Measurements from ENCODE around the gene DPP8. TPM values are rescaled to one million over a fixed set of nuclear protein-coding genes. Genes with fewer than 3 reads are reported as not detected.
"Not testable (repeated sequence)": the region's sequence is repeated elsewhere in the genome, so short reads cannot be mapped to it uniquely, and the experiment has no call there.

The DPP8 gene
- total RNA-seq, 1 experiment from 2014 or later = 25.1 TPM

DNA sequence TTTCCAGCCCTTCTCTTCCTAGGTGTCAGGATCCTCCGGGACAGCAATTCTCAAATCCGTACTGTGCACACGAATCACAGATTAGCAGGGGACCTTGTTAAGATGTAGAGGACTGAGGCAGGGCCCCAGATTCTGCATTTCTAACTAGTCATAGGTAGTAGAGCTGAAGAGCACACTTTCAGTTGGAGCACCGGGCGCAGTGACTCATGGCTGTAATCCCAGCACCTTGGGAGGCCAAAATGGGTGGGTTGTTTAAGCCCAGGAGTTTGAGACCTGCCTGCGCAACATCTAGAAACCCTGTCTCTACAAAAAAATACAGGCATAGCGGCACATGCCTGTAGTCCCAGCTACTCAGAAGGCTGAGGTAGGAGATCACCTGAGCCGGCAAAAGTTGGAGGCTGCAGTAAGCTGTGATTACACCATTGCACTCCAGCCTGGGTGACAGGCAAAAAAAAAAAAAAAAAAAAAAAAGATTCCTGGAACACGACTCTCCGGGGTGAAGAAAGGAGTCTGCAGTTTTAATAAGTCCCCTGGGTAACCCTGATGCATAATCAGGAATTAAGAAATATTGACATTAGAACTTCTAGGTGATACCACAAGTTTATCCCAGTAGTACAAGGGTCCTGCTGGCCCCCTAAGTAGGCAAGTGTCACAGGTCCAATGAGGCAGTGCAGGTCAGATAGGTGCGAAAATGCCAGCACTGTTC is 118.3 kb downstream of the DPP8 start:
- Histone ChIP-seq H3K79me2 (ENCODE audit: low read depth) (no peaks in the 10 kb centered on the region), H3K4me3 (no peak overlapping the region), H3K4me1 (replicated peaks; ENCODE audit: insufficient read depth) (no peaks in the 10 kb centered on the region), H2AFZ (no peak overlapping the region), H3F3A (ENCODE audit: insufficient read depth, low read depth) (no peaks in the 10 kb centered on the region), H4K20me1 (ENCODE audit: insufficient read depth) (no peaks in the 10 kb centered on the region), H3K9me2 (ENCODE audit: insufficient read depth) (no peaks in the 10 kb centered on the region), H3K4me2 (no peak overlapping the region), H3K9me3 (ENCODE audit: insufficient read depth, low read depth) (no peaks in the 10 kb centered on the region), H3K27ac (no peak overlapping the region), H3K36me3 (ENCODE audit: low read depth) (no peaks in the 10 kb centered on the region), H3K27me3 (ENCODE audit: insufficient read depth, low read depth) (peaks cover 3% of the 10 kb centered on the region; the same call in 1 of the 2 replicates)
- DNase-seq = no peak
- ChIA-PET POLR2A (ENCODE audit: unreplicated experiment) (interaction anchor here (0.6 kb wide), 2 partner anchors 81 to 546 kb away, joined by 3 to 8 read pairs; no protein-coding TSS in a partner anchor), CTCF (interaction anchor here (0.6 to 1.2 kb wide), 3 partner anchors 21 to 503 kb away, joined by 6 read pairs; no protein-coding TSS in a partner anchor)
- intact Hi-C loops (cut with micrococcal nuclease; ENCODE audit: unreplicated experiment) = no loop called here
- TF ChIP-seq EZH2 (IDR thresholded peaks at IDR 0.05; ENCODE audit: low read depth) (no peak), CTCF (conservative IDR thresholded peaks at IDR 0.05) (no peak)
- no TSS peak for BruUV-seq (replicated peaks)

DNA sequence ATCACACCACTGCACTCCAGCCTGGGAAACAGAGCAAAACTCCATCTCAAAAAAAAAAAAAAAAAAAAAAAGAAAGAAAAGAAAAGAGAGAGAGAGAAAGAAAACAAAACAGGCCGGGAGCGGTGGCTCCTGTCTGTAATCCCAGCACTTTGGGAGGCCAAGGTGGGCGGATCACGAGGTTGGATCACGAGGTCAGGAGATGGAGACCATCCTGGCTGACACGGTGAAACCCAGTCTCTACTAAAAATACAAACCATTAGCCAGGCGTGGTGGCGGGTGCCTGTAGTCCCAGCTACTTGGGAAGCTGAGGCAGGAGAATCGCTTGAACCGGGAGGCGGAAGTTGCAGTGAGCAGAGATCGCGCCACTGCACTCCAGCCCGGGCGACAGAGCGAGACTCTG is 119.0 kb downstream of the DPP8 start:
- H3K4me1 ChIP-seq (replicated peaks; ENCODE audit: insufficient read depth); H3K4me3 ChIP-seq; H3K9me3 ChIP-seq (ENCODE audit: insufficient read depth, low read depth); CTCF ChIA-PET; H3K4me2 ChIP-seq; H3K36me3 ChIP-seq (ENCODE audit: low read depth); intact Hi-C loops (cut with micrococcal nuclease; ENCODE audit: unreplicated experiment); H3F3A ChIP-seq (ENCODE audit: insufficient read depth, low read depth); H2AFZ ChIP-seq; H3K27ac ChIP-seq; H3K9me2 ChIP-seq (ENCODE audit: insufficient read depth); H3K79me2 ChIP-seq (ENCODE audit: low read depth); DNase-seq; H3K27me3 ChIP-seq (ENCODE audit: insufficient read depth, low read depth); POLR2A ChIA-PET (ENCODE audit: unreplicated experiment); H4K20me1 ChIP-seq (ENCODE audit: insufficient read depth); BruUV-seq (replicated peaks): not testable (repeated sequence)

DNA sequence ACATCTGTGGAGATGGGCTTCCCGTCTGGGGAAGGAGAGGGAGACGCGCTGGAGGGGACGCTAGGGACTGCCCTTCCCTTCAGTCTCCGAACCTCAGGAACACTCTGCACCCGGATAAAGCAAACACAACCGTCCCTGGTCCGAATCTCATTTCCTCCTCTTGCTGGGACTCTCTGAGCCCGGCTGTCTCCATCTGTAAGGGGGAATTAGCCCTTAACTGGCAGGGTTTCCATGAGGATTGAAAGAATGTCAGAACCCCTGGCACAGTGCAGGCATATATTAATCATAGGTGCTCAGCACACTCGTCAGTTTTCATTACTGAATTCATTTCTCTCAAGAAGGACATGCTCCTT is 120.5 kb downstream of the DPP8 start:
- TF ChIP-seq CTCF (conservative IDR thresholded peaks at IDR 0.05) = no peak
- TF ChIP-seq EZH2 (IDR thresholded peaks at IDR 0.05; ENCODE audit: low read depth) = no peak
- no TSS peak for BruUV-seq (replicated peaks)

More for the DNA sequence above, 120.5 kb downstream of the DPP8 start:
- CTCF ChIA-PET = no interaction called here
- intact Hi-C loops (cut with micrococcal nuclease; ENCODE audit: unreplicated experiment) = no loop called here
- no peaks in the 10 kb centered on the region for H4K20me1 ChIP-seq (ENCODE audit: insufficient read depth)
- no peak overlapping the region for H3K4me2 ChIP-seq
- H3K27me3 ChIP-seq (ENCODE audit: insufficient read depth, low read depth) = peaks cover 9% of the 10 kb centered on the region; the same call in 1 of the 2 replicates
- H3F3A ChIP-seq (ENCODE audit: insufficient read depth, low read depth) = no peaks in the 10 kb centered on the region
- H2AFZ ChIP-seq = no peak overlapping the region
- no peaks in the 10 kb centered on the region for H3K36me3 ChIP-seq (ENCODE audit: low read depth)
- no peaks in the 10 kb centered on the region for H3K4me1 ChIP-seq (replicated peaks; ENCODE audit: insufficient read depth)
- H3K79me2 ChIP-seq (ENCODE audit: low read depth) = no peaks in the 10 kb centered on the region
- DNase-seq = no peak
- POLR2A ChIA-PET (ENCODE audit: unreplicated experiment) = no interaction called here
- no peaks in the 10 kb centered on the region for H3K9me2 ChIP-seq (ENCODE audit: insufficient read depth)
- H3K9me3 ChIP-seq (ENCODE audit: insufficient read depth, low read depth) = no peaks in the 10 kb centered on the region
- H3K27ac ChIP-seq = no peak overlapping the region
- no peak overlapping the region for H3K4me3 ChIP-seq

All from PC-9 (cell line).